ENCODE measurements around the gene TMC6.
A peak's percentile ranks its signal among the peaks of the same experiment; 100 is the strongest.
"Not testable (repeated sequence)": the region's sequence is repeated elsewhere in the genome, so short reads cannot be mapped to it uniquely, and the experiment has no call there.

TMC6 gene

GRCh38 chr17:78159575-78160158 lies 31.1 kb upstream of the TMC6 start:
- FAIRE-seq: peak; percentile 85
- DNase-seq (ENCODE audit: extremely low spot score, insufficient read length, low read depth): no peak

DNA sequence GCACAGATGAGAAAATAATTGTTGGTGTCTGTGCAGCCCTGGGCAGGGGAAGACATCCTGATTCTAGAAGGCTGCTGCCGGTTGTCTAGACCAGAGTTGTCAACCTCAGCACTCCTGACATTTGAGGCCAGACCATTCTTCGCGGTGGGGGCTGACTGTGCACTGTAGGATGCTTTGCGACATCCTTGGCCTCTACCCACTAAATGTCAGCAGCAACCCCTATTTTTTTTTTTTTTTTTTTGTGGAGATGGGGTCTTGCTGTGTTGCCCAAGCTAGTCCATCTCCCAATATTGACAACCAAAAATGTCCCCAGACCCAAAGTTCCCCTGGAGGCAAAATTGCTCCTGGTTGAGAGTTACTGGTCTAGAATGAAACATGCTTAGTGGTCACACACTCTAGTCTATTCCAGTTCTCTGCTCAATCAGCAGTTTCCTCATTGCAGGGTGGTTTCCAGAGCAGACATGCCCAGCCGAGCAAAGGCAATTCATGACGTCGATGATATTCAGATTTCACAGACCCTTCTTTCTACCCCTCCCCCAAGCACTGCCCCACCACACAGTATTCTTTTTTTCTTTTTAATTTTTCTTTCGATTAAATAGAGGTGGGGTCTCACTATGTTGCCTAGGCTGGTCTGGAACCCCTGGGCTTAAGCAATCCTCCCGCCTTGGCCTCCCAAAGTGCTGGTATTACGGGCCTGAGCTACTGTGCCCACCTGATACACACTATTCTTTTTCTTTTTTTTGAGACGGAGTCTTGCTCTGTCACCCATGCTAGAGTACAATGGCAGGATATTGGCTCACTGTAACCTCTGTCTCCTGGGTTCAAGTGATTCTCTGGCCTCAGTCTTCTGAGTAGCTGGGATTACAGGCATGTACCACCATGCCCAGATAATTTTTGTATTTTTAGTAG lies 26.6 kb upstream of the TMC6 start:
- DNase-seq (ENCODE audit: extremely low spot score, insufficient read length, low read depth): no peak

GRCh38 chr17:78151514-78152008 lies 23.0 kb upstream of the TMC6 start:
- DNase-seq (ENCODE audit: extremely low spot score, insufficient read length, low read depth): no peak

More for the DNA sequence above, 26.6 kb upstream of the TMC6 start:
- FAIRE-seq: peak; percentile 99

DNA sequence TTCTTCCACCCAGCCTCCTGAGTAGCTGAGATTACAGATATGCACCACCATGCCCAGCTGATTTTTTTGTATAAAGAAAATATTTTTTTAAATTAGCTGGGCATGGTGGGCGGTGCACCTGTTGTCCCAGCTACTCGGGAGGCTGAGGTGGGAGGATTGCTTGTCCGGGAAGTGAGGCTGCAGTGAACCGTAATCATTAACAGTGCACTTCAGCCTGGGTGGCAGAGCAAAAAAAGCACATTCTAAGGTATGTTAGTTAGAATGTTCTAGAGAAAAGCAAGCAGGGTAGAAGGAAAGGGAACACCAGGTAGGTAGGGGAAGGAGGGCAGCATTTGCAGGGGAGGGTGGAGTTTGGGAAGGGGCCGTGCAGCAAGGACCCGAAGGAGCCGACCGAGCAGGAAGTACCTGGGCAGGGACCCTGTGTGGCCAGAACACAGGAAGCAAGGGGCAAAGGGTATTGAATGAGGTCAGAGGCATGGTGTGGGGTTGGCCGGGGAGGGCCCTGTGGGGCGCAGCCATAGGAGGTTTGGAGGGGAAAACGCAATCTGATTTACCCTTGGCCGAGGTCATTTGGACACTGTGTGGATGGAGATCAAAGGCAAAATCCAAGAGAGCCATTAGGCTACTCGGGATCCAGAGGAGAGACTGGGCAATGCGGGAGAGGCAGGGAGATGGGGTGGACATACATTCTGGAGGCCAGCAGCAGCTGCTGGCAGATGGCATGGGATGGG lies 19.9 kb upstream of the TMC6 start:
- FAIRE-seq (peak; percentile 5), DNase-seq (ENCODE audit: extremely low spot score, insufficient read length, low read depth) (no peak)

More at GRCh38 chr17:78151514-78152008, 23.0 kb upstream of the TMC6 start:
- FAIRE-seq: no peak

DNA sequence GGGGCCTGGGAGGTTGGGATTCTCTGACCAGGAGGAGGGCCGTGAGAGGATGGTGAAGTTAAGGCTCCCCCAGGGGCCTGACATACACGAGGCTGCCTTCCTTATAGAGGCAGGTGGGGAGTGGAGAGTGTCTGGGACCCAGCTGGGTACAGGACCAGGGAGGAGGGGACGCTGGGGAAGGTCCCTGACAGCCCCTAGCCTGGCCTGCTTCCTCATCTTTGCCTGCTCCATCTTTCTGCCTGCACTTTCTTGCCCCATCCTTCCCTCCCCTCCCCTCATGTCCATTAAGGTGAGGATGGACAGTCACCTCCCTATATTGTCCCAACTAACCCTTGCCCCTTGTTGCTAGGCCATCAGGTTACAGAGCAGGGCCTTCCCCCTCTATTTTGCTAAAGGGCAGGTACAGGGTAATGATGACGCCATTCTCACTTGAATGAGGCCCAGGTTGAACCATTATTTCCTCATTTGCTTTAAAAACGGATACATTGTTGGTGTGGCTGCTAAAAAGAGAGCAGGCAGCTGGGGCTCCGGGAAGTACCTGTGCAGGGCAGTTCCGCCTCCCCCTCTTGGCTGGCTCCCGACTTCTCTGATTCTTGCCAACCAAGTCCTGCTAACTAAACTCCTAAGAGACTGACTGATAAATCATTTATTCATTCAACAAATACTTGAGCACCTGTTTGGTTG lies 18.9 kb upstream of the TMC6 start:
- no peak for DNase-seq (ENCODE audit: extremely low spot score, insufficient read length, low read depth)
- peak; percentile 92 for FAIRE-seq

- no peak for FAIRE-seq
- no peak for DNase-seq (ENCODE audit: extremely low spot score, insufficient read length, low read depth)
These were observed 18.3 kb upstream of the TMC6 start for GRCh38 chr17:78146881-78147280.

DNA sequence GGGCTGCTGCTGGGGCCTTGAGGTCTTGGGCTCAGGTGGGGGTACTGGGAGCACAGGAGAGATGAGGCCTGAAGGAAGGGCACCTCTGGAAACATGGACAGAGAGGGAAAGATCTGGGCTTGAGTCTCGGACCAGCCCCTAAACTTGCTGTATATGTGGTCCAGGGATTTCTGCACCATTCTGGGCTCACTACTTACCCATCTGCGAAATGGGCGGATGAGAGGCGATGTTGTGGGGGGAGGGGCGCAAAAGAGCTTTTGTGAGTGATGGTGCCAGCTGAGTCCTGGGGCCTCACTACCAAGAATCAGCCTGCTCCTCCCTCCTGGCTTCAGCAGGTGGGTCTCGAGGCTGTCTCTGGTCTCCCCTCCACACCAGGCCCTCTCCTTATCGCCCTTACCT lies 17.9 kb upstream of the TMC6 start:
- FAIRE-seq (no peak), DNase-seq (ENCODE audit: extremely low spot score, insufficient read length, low read depth) (no peak)

GRCh38 chr17:78144736-78145641 lies 16.4 kb upstream of the TMC6 start:
- DNase-seq (ENCODE audit: extremely low spot score, insufficient read length, low read depth) (no peak), FAIRE-seq (no peak)

DNA sequence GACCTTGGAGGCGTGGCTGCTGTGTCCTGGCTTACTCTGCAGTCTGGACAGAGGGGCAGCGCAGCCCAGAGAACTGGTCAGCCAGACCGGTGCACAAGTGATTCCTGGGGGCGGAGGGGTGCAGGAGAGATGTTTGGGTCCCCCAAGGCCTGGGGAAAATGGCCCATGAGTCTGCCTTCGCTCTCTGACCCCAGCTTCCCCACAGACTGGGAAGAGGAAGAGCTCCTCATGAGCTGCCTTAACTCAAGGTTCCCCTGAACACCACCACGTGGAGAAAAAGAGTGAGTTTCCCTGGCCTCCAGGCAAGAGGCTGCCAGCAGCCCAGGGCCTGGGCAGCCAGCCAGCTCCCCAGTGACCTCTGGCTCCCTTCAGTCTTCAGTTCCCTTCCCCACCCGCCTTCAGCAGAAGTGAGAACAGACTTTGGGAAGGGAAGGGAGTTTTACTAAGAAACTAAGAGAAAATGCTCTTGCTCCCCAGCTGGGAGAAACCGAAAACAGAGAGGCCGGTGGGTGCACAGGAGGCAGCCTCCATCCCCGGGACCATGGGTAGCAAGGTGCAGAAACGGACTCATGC lies 15.7 kb upstream of the TMC6 start:
- DNase-seq (ENCODE audit: extremely low spot score, insufficient read length, low read depth) (no peak), FAIRE-seq (peak; percentile 65)

DNA sequence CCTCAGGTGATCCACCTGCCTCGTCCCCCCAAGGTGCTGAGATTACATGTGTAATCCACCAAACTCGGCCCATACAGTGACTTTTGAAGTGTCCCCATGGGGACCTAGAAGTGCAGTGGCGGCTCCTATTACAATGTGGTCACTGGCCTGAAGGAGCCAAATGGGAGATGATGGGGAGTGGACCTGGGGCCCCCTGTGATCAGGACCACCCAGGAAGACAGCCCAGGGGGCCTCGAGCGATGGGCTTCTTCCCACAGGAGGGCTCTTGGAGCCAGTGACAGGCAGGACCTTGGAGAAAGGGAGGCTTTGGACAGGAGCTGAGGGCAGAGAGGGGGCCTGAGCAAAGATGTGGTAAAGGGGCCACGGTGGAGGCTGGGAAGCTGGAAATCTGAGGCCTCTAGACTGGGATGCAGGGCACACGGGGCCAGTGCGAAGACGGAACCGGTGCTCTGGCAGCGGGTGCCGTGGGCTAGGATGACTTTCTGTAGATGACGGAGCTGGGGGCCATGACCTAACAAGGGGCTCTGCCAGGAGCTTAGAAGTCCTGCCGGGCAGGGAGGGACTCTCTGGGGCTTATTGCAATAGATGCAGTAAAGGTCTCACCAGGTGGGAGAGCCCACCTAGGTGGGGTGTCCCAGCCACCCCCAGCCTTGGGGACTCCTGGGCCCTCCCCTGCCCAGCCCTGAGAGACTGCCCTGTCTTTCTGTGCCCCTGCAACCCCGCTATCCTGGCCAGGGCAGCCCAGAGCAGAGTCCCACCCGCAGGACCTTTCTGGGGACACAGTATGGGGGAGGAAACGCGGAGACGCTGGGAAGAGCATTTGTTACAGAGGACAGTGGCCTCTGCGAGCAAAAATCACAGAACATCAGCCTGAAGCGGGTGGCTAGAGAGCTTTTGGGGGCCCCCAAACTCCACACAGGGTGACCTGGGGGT lies 14.9 kb upstream of the TMC6 start:
- DNase-seq (ENCODE audit: extremely low spot score, insufficient read length, low read depth): no peak
- no peak for FAIRE-seq

DNA sequence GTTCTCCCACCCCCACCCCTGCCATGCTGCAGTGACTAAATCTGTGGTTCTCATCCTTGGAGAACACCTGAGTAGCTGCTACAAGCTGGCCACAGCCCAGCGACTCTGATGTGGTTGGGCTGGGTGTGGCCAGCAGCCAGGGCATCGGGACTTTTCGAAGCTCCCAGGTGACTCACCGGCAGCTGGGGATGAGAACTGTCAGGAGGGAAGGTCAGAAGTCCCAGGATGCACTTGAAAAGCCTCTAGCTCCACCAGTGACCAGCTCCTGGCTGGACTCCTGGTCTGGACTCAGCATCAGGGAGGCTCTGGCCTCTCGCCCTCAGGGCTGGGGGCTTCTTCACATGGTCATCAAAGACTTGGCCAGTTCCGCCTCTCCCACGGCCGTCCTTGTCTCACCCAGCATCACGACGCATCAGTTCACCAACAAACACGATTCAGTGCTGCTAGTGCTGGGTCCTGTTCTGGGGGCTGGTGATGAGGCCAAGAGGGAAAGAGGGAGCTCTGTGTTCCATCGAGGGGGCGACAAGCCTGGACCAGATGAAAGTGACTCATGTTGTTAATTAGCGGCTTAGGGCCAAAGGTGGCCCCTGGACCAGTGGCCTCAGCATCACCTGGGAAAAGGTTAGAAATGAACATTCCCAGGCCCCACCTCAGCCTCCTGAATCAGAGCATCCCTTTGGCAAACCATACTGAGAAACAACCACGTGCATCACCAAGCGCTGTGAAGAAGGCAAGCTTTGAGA lies 13.7 kb upstream of the TMC6 start:
- DNase-seq (ENCODE audit: extremely low spot score, insufficient read length, low read depth): no peak
- FAIRE-seq: no peak

GRCh38 chr17:78141437-78142118 lies 13.0 kb upstream of the TMC6 start:
- no peak for FAIRE-seq
- no peak for DNase-seq (ENCODE audit: extremely low spot score, insufficient read length, low read depth)

GRCh38 chr17:78140169-78141051 lies 11.9 kb upstream of the TMC6 start:
- DNase-seq (ENCODE audit: extremely low spot score, insufficient read length, low read depth) (peak; percentile 81), FAIRE-seq (peak; percentile 98)

- DNase-seq (ENCODE audit: extremely low spot score, insufficient read length, low read depth); FAIRE-seq: not testable (repeated sequence)
These were observed 11.3 kb upstream of the TMC6 start for GRCh38 chr17:78139861-78140168.

- FAIRE-seq: no peak
- DNase-seq (ENCODE audit: extremely low spot score, insufficient read length, low read depth): no peak
These were observed 9.9 kb upstream of the TMC6 start for GRCh38 chr17:78138204-78139060.

Data from GM18507 (cell line).